GM19468 (cell line): Measurements from ENCODE around the gene RPS6KA2.

Experiments
- ATAC-seq: cut with Tn5 transposase; IDR thresholded peaks from one replicate; pipeline ENCODE4 v1.9.1; 2021; ENCODE audit warnings: mild to moderate bottlenecking, moderate library complexity, moderate number of reproducible peaks; ENCODE audit not compliant: unreplicated experiment; ENCODE audit errors: extremely low read depth

Gene RPS6KA2

DNA sequence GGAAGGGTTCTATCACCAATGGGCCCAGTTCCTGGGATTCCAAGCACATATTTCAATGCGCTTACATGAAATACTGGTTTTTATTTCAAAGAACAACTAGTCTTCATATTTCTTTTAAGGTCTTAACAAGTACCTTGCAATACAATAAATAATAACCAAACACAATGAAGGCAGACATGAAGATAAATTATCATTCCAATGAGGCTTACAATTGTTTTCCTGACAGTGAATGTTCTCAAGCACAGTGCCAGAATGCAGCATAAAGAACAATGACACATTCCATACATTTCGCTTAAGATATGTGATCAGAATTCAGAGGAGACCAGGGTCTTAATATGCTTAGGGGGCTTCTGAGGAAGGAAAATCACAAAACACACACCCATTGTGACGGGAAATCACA lies 66.8 kb downstream of the RPS6KA2 start:
- ATAC-seq = no peak

- no peak for ATAC-seq
Observed at GRCh38 chr6:166559662-166560061, 67.4 kb downstream of the RPS6KA2 start.

- ATAC-seq = no peak
Observed at GRCh38 chr6:166559211-166559610, 67.8 kb downstream of the RPS6KA2 start.

GRCh38 chr6:166558156-166559005 lies 68.7 kb downstream of the RPS6KA2 start:
- no peak for ATAC-seq

GRCh38 chr6:166556863-166557322 lies 70.2 kb downstream of the RPS6KA2 start:
- ATAC-seq = no peak

- ATAC-seq = no peak
Observed at GRCh38 chr6:166556336-166556735, 70.7 kb downstream of the RPS6KA2 start.

DNA sequence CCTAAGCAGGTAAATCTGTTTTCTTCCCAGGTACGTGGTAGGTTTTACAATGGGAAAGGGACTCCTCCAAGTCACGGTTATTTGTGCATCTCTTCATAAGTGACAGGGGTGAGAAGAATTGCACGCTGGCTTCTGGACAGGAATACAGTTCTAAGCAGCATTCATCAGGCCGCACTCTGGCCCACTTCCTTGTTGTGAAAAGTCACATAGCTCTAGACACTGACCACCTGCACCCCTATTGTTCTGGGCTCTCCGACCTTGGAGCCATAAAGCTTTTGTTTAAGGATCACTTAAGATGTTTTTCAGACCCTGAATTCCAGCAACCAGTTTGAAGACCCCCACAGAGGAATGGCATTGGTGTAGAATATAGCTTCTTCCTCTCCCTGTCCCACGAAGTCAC lies 72.0 kb downstream of the RPS6KA2 start:
- ATAC-seq = no peak

DNA sequence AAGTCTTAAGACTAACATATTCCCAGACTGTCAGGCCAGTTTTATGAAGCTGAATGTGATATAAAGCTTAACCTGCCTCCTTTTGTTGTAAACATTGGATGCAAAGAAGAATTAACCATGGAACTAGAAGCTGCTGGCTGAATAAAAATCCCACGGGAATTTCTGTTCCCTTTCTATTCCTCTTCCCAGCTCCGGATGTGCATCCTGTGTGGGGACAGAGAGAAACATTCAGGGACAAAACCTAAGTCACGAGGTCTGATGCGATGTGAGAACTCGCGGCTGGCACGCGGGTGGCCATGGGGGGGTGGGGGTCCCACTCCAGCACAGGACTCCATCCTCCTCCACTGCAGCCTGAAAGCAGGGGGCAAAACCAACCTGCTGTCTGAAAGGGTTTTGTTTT lies 72.7 kb downstream of the RPS6KA2 start:
- no peak for ATAC-seq

- ATAC-seq = no peak
Observed at GRCh38 chr6:166553563-166554271, 73.3 kb downstream of the RPS6KA2 start.

GRCh38 chr6:166552600-166552999 lies 74.5 kb downstream of the RPS6KA2 start:
- no peak for ATAC-seq

DNA sequence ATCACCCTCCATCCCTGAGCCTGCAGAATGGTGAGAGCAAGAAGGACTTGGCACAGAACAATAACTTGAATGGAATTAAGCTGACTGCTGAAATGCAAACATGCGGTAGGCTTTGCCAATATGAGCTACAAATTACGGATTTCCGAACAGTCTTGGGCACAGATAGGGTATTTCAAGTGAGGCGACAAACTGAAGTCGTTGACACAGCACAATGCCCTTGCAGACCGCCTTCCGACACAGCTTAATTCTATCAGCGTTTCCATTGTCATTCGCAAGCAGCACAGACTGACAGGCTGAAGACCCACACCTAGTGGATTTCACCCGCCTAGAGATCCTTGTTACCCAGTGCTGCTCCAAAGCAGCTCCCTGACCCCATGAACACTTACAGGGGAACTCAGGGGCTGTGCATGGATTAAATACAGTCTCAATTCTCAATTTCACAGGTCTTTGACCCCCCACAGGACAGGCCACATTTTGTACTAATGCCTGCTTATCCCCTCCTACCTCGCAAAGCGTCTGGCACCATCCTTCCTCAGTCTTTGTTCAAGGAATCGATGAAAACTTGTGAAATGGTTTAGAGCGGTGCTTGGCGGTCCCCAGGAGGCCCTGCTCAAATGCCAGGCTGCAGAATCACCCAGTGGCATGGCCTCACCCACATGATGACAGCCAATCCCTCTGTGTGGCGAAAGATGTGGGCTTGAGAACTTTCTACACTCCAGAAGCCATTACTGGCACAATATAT lies 75.1 kb downstream of the RPS6KA2 start:
- no peak for ATAC-seq

GRCh38 chr6:166546653-166547052 lies 80.4 kb downstream of the RPS6KA2 start:
- no peak for ATAC-seq

- ATAC-seq = no peak
Observed at GRCh38 chr6:166545156-166546034, 81.7 kb downstream of the RPS6KA2 start.

DNA sequence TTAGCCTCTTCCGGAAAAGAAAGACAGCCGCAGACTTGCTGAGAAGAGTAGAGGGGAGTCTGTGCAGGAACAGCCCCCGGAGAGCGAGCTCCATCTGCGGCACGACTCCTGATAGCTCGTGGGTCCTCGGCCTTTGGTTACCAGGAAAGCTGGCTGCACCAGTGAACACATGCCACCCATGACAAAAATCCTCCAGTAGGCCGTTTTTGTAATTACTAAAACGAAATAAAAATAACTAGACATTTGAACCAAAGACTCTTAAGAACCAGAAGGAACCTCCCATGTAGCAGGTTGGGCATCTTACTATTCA lies 82.8 kb downstream of the RPS6KA2 start:
- ATAC-seq = no peak

GRCh38 chr6:166543603-166544295 lies 83.3 kb downstream of the RPS6KA2 start:
- no peak for ATAC-seq

- ATAC-seq = no peak
Observed at GRCh38 chr6:166542580-166542912, 84.5 kb downstream of the RPS6KA2 start.

- no peak for ATAC-seq
Observed at GRCh38 chr6:166541876-166542579, 85.0 kb downstream of the RPS6KA2 start.

- no peak for ATAC-seq
Observed at GRCh38 chr6:166541366-166541765, 85.7 kb downstream of the RPS6KA2 start.
